ENCODE measurements around the gene LEKR1.
"Not testable (repeated sequence)": the region's sequence is repeated elsewhere in the genome, so short reads cannot be mapped to it uniquely, and the experiment has no call there.

- not testable (repeated sequence) for TF ChIP-seq CTCF, POLR2A (IDR thresholded peaks at IDR 0.05)
Observed at GRCh38 chr3:156800287-156800686, 25.9 kb upstream of the LEKR1 start.
